GM19023 (cell line): ENCODE measurements around the gene RAP2A.

Experiments
- ATAC-seq: cut with Tn5 transposase; IDR thresholded peaks from one replicate; pipeline ENCODE4 v1.9.1; 2021; ENCODE audit warnings: mild to moderate bottlenecking, moderate library complexity; ENCODE audit not compliant: unreplicated experiment

The RAP2A gene

DNA sequence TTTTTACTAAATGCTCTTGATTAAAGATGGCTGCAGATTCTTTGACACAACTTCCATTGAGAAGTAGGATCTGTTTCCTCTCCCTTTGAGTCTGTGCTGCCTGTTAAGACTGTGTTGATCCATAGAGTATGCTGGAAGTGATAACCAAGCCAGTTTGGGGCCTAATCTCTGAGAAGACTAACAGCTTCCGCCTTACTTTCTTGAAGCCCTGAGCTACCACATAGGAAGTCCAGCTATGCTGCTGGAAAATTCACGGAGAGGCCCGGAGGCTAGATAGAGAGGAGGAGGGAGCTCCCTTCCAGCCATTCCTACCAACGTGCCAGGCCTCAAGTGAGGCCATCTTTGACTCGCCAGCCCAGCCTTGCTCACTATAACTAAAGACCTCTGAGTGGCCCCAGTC, 12.5 kb downstream of the RAP2A start:
- no peak for ATAC-seq

DNA sequence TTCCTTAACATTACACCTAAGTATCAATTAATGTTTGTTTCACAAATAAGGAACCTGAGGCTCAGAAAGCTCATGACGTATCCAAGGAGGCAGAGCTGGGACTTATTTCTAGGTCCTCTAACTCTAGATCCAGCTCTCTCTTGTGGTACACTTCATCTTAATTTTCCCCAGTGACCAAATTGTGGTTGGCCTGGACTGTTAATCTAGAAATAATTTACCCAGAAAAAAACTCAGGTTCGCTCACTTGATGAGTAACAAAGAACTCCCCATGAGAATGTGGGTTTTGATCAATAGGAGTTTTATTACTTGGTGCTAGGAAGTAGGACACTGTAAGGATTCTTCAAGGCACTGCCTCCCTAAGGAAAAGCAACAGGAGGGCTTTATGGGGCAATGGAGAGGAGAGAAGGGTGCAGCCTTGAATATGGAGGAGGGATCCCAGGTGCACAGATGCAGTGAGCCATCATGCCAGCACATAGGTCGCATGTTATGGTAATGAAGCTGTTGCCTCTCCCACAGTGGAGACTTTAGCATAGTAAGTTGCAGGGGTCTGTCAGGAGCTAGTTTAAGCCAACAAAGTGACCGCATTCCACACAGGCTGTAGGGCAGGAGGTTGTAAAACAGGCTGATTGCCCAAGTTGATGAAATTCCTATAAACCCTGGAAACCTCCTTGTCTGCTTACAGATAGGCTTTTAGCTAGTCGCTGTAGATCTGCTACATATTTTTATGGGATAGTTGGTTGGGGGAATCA, 14.7 kb downstream of the RAP2A start:
- peak; percentile 76 for ATAC-seq

DNA sequence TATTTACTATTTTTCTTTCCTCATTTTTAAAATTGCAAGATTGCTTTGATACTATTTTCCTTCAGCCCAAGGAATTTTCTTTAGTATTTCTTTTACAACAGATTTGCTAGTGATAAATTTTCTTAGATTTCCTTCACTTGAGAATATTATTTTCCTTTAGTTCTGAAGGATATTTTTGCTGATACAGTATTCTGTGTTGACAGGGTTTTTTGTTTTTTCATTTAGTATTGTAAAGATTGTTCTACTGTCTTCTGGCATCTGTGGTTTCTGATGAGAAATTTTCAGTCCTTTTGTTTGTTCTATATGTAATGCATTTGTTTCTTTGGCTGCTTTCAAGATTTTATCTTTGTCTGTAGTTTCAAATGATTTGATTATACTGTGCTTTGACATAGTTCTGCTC, 20.7 kb downstream of the RAP2A start:
- no peak for ATAC-seq

DNA sequence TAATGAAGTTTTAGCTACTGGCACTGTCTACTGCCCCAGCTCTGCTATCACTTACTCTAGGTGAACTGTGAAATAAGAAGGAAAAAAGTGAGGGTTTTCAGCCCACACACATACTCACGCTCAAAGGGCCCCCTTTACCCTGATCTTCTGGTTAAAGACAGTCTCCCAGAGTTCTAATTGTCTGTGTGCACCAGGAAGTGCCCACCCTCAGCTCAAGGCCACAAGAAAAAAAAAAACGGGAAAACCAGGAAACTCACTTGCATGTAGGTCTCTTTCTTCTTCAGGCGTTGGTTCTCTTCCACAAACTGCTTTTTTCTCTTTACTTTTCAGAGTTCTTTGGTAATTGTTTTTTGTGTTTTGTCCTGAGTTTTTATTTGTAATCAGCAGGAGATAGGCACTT, 22.1 kb downstream of the RAP2A start:
- no peak for ATAC-seq

DNA sequence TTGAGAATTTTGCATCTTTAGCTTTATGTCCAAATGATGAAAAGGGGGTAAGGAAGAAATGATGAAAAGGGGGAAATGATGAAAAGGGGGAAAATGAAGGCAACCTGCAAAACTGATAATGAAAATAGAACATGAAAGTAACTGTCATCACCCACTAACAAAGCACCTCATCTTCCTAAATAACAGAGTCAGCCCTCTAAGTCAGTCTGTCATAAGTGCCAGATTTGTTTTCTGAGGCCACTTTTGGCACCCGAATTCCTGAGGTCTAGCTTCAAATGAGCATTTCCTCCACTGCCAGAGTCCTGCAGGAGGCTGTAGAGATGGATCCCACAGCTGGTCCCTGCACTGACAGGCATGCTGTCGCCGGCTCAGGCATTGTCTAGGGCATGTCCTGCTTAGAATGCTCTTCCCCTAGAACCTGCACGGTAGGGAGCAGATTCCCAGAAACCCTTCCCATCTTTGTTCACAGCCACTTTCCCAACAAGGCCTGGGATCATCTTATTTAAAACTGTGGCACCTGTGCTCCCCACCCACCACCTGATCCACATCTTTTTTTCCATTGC, 25.3 kb downstream of the RAP2A start:
- ATAC-seq: peak; percentile 21

DNA sequence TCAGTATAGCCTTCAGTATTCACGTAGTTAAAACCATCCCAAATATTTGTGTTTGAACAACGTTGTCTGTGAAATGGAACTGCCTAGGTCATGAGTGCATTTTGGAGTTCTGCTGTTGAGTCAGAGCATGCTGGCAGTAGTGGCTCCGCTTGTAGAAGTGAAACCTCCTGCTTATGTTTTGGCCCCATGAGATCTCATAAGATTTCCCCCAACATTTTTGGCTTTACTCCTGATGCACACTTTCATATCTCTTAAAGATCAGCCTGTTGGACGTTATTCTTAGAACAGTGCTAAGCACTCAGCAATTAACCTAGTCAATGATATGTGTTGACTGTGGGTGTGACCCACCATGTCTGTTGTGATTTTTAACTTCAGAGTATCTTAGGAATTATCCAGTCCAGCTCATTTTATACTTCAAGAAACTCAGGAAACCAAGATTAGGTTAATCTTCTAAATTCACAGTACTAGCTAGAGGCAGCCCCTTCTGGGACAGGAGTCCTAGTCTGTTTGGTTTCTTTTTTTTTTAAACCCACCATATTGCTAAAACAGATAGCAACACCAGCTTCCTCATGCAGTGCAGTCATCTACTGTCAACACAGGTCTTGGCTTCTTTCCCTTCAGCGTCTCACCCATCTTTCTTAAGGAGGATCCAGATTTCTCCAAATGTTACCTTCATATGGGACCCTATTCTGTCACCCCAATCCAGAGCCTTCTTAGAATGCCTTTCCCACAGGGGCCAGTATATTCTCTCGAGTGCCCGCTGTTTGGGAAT, 26.2 kb downstream of the RAP2A start:
- ATAC-seq: peak; percentile 95

DNA sequence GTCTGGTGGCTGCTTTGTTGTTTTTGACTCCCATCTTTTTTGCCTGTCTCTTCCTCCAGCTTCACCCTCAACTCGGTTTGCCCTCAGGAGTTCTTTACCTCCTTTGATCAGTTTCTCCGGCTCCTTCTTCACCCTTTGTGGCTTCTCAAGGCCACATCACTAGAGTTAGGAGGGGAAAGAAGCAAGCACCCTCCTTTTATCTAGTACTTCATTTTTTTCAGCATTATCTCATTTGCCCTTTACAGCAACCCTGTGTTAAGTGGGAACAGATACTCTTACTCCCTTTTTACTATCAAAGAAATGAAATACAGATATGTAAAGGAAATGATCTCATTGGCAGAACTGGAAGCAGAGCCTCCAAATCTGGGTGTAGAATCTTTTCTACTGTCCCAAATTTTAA, 26.9 kb downstream of the RAP2A start:
- ATAC-seq: no peak

DNA sequence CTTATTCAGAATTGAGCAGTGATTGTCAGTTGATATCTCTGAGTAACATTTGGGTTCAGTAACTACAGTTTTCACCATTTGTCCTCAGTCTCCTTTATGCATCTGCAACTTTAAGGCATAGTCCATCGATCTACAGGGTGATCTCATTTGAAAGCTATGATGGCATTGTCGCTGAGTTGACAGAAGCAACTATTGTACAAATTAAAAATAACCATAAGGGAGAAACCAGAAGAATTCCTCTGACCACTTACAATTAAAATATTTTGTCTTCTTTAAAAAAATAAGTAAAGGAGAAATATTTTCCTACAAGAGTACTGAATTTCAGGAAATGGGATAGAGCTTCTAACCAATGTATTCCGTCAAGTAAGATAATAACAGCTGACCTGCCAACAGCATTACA, 30.6 kb downstream of the RAP2A start:
- ATAC-seq: no peak

DNA sequence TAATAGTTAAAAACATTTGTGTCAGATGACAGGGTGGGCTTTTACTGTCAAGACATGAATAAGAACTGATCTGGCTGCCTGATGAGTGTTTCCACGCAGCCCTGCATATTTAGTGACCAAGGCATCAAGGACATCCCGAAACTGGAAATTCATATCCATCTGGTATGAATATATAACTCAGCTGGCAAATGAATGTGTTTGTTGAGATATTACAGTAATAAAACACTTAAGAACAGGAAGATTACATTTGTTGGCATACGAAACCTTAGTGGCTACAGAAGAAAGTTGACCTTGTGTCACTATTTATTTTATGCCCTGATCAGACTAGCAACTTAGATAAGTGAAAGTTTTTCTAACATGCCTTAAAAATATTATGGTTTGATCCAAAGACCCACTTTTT, 32.8 kb downstream of the RAP2A start:
- ATAC-seq: no peak

DNA sequence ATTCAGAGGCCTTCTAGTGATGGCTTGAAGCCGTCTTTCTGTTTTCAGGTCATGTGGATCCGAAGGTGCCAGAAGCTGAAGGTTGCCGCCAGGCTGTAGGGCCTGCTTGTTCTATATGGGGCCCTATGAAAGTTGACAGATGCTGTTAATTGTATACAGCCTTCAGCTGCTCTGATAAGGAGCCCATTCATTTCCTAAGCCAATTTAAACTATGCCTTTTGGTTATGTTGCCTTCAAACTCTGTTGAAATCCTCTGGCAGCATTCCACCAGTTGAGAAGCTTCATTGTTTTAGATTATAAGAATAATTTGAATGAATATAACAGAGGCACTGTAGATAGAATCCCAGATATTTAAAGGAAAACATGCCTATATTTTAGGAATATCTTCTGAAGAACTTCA, 34.4 kb downstream of the RAP2A start:
- ATAC-seq: no peak

DNA sequence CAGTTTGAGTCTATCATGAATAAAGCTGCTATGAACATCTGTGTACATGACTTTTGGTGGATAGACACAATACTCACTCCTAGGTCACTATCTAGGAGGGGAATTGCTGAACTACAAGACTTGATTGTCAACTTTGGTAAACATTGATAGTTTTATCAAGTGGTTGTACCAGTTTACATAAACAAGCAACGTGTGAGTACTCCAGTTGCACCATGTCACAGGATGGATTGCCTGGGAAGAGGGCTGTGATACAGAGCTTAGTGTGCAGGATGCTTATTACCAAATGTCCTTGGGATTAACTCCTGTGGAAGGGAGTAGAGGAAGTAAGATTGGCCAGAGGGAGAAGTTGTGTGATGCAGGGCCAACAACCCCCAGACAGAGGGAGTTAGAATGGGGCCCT, 37.7 kb downstream of the RAP2A start:
- no peak for ATAC-seq

DNA sequence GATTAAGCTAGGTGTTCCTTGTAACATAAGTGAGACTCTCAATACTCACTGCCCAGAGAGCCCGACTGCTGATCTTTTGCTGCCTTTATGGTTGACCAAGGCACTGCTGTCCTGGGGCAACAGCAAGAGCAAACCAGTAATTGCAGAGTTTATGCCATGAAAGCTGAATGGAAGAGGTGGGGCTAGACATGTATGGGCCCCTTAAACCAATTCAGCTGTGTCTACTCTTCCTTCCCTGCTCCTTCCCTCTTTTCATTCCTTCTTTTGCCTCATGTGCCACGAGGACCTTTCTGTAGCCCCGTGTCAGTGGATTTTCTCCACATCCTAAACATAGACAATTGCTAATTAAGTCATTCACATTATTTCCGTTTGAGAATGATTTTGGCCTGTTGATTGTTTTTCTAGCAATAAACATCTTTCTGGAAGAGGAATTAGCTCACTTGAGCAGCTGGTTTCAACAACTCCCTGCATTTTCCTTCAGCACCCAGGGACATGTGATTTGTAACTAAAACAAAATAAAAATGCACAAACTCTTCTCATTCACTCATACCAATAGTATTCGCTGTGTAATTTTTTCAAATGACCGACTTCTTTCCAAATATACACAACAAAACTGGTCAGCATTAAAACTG, 40.5 kb downstream of the RAP2A start:
- ATAC-seq: no peak

DNA sequence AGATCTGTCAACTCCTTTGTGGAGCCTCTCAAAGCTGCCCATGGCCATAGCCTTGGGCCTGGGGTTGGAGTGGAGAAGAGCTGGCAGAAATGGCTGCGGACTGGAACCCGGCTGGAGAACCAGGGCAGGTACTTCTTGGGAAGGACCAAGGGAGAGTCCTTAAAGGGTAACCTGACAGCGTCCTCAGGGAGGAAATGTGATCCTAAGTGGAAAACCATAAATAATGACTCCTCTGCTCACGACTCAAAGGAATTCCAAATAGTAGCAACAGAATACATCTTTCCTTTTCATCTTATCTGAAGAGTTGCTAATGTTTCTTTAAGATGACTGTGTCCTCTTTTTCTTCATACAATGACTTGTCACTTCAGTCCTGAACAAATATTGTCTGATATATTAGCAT, 41.0 kb downstream of the RAP2A start:
- ATAC-seq: no peak

DNA sequence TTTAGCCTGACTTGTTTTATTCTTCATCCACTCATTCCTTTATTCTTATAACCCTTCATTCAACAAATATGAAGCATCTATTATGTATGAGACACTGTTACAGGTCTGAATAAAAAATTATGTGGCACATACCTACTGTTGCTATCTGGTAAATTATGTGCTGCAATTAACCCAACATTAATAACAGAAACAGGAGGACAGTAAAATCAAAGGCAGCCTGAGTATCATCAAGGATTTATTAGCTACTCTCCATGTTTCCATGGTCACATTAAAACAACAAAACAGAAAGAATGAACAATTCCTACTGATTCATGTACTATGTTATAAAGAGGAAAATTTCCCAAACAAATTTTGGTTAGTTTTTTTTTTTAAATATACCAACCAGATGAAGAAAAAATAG, 43.9 kb downstream of the RAP2A start:
- ATAC-seq: no peak

DNA sequence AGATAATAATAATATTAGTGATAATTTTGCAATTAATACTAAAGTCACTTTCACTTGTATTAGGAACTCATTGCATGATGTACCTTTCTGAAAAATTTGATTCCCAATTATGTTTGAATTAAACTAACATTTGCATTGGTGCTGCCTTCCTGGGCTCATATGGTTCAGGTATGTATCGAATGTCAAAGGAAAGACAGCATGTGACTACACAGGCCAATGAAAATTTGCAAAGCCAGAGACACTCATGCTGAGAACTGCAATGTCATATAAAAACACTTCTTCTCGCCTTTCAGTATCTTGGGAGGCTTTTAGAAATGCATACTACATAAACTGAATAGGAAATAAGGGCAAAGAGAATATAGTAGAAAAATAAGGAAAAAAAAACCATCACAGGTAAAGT, 44.3 kb downstream of the RAP2A start:
- no peak for ATAC-seq

DNA sequence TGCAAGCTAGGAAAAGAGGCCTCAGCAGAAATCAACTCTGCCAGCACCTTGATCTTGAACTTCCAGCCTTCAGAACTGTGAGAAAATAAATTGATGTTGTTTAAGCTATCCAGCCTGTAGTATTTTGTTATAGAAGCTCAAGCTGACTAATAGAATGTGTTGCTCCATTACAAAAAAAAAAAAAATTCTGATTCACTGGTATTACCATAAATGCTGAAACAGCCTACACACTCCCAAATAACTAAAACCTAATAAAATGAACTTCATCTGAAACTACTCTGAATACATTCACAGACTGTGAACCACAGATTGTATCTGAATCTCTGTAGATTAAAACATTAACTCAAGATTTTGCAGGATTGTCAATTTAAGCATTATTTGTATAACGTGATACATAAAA, 49.5 kb downstream of the RAP2A start:
- ATAC-seq: no peak

DNA sequence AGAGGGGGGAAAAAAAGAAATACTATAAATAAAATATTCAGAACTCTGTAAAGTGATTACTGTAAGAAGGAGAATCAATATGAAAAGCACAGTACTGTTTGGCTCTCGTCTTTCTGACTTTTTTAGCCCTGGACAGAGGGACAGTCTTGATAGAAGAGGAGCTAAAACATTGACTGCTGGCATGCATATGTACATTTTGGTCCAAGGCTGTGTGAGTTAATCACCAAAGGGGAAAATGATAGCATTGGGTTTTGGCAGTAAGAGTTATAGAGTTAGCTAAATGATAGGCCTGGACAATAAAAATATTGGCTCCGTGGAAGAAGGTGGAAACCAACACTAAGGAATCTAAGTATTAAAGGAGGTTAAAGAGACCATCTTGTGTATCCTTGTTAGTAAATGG, 50.3 kb downstream of the RAP2A start:
- ATAC-seq: no peak

DNA sequence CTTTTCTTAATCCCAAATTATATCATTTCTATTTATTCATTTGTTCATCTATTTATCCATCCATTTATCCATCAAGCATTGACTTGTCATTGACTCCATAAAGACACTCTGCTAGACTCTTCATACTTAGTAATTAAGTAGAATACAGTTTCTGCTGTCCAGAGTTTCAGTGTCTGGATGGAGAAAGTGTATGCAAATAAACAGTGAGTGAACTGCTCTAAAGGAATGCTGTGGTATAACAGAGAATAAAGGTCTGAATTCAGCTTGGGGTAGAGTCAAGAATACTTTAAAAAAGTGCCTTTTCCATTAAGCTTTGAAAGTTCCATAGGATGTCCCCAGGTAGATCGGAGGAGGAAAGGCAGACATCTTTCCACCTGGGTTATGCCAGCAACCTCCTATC, 51.4 kb downstream of the RAP2A start:
- no peak for ATAC-seq

DNA sequence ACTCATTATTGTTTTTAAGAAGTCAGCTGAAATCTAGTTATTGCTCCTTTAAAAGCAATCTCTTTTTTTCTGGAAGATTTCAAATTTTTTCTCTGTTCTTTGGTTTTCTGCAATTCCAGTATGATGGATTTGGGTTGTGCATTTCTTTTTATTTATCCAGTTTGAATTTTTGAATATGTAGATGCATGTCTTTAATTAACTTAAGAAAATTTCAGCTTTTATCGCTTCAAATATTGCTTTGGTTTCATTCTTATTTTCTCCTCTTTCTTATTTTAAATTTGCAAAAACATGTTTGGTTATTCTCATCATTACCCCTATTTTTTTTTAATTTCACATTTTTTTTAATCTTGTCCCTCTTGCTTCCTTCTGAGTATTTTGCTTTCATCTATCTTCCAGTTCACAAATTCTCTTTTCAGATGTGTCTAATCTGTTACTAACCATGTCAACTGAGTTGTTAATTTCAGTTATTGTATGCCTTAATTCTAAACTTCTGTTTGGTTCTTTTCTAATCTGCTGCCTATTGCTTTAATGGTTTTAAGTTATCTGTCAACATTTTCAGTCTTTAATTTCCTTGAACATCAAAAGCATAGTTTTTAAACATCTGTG, 56.8 kb downstream of the RAP2A start:
- ATAC-seq: no peak

DNA sequence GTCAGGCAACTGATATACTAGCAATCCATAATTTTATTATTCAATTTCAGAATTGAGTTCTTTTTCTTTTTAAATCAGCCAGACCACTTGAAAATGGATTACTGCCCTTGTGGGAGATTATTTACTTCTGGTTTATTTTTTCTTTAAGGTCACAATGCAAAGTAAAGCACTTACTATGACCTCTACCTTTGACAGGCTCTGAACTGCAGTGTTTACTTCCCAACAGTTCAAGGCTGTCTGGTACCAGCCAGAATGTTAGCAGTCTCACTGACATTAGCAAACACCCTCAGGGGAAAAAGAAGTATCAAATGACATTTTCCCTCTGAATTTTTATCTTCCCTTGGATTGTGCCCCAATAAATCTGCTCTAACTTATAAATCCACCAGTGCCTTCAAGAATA, 57.5 kb downstream of the RAP2A start:
- ATAC-seq: no peak

DNA sequence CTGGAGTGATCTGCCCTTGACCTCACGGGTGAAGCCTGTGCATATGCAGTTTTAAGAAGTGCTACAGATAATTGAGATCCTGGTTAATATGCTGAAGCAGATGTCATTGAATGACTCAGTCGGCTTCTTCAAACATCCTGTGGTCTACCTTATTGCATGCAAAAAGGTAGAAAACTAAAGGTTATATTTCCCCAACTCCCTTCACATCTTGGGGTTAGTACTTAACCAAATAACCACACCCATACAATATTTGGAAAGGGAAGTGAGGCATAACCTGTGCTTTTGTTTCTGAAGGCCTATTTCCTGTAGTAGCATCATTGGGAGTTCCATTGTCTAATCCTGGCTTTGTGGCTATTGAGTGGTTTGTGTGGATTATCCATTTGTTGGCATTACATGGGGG, 58.3 kb downstream of the RAP2A start:
- no peak for ATAC-seq
